ENCODE results near the gene KLHL2.
A peak's percentile ranks its signal among the peaks of the same experiment; 100 is the strongest.
"Not testable (repeated sequence)": the region's sequence is repeated elsewhere in the genome, so short reads cannot be mapped to it uniquely, and the experiment has no call there.

Gene KLHL2

DNA sequence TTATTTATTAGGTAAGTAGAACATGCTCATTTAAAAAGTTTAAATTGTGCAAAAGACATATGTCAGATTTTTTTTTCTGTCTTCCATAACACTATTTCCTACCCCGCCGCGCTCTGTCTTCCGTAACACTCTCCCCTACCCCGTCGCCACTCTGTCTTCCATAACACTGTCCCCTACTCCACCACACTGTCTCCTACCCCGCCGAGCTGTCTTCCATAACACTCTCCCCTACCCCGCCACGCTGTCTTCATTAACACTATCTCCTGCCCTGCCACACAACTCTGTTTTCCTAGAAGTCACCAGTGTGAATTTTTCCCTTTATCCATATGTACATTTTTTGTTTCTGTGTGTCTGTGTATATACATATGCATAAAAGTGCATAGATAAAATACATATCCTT, 124.5 kb downstream of the KLHL2 start:
- DNase-seq: no peak

GRCh38 chr4:165332502-165332901, 125.1 kb downstream of the KLHL2 start:
- no peak for DNase-seq

GRCh38 chr4:165335163-165335703, 127.9 kb downstream of the KLHL2 start:
- DNase-seq: no peak

- no peak for DNase-seq
These were observed 129.4 kb downstream of the KLHL2 start for GRCh38 chr4:165336743-165337142.

- DNase-seq: not testable (repeated sequence)
These were observed 135.0 kb downstream of the KLHL2 start for GRCh38 chr4:165342340-165342739.

- DNase-seq: peak; percentile 33
These were observed 136.2 kb downstream of the KLHL2 start for GRCh38 chr4:165343353-165344191.

DNA sequence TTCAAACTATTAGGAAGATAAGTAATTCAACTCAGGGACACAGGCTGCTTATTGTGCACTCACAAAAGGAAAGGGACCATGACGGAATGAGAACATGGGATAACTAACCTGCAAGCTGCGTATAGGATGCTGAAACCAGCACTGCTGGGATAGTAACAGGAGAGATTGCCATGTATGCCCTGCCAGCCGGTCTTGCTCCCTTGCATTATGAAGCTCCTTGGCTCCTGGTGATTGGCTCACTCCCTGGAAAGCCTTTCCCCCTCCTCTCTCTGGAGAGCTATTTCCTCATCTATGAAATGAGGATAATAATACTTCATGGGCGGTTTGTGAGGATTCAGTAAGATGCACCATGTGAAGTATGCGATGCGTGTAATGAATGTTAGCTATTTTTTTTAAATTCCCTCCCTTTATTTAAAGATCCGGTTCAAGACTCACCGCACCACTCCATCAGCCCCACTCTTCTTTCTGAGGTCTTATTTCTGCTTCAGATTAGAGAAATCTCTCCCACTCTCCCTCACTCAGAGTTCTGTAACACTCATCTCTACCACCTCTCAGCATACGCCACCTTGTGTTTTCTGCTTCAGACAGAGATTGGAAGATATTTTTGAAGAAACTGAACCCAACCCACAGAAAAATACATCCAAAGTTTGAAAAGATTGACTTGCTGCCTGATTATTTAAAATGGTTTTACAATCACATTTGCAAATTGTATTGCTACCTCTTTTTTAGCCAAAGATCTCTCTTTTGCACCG, 138.5 kb downstream of the KLHL2 start:
- DNase-seq: no peak

- no peak for DNase-seq
These were observed 140.5 kb downstream of the KLHL2 start for GRCh38 chr4:165347647-165348569.

DNA sequence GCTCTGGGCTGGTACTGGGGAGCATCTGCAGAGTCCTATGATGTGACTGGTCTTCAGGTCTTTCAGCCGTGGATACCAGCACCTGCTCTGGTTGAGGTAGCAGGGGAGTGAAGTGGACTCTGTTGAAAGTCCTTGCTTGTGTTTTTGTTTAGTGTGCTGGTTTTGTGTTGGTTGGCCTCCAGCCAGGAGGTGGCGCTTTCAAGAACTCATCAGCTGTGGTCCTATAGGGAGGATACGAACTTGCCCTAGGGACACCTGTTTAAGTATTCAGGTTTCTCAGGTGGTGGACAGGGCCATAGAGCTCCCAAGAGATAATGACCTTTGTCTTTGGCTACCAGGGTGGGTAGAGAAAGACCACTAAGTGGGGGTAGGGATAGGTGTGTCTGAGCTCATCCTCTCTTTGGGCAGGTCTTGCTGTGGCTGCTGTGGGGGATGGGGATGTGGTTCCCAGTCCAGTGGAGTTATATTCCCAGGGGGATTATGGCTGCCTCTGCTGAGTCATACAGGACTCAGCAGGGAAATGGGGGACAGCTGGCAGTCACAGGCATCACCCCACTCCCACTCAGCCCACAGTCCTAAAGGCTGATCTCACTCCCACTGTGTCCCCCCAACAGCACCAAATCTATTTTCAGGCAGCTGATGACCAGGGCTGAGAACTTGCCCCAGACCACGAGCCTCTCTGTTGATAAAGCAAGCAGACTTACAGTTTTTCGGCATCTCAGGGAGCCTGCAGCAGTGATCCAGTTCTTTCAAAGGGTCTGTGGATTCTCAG, 144.2 kb downstream of the KLHL2 start:
- DNase-seq: no peak

GRCh38 chr4:165355900-165356300, 148.5 kb downstream of the KLHL2 start:
- no peak for DNase-seq

- DNase-seq: no peak
These were observed 152.1 kb downstream of the KLHL2 start for GRCh38 chr4:165359506-165359905.

DNA sequence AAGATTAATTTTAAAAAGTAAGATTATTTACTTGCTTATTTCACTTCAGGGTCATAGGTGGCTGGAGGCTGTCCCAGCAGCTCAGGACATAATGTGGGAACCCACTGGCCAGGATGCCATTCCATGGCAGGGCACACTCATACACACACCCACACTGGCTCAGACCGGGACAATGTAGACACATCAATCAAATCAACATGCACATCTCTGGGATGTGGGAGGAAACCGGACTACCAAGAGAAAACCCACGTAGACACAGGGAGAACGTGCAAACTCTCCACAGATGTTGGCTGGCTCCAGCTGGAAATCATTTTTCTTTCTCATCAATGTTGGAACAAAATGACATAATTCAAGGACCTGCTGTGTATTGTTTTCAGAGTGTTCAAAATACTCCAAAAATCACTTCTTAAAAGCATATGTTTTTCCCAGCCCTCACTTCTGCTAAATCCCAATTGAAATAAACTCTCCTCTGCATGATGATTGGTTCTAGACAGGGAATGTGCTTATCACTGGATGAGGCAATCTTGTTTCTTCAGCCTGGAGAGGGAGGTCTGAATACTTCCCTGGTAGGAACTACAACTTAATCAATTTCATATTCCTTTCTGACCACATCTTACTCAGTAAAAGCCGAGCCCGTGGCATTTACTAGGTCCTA, 152.8 kb downstream of the KLHL2 start:
- no peak for DNase-seq

- DNase-seq: no peak
These were observed 153.8 kb downstream of the KLHL2 start for GRCh38 chr4:165360985-165361670.

GRCh38 chr4:165361810-165362209, 154.4 kb downstream of the KLHL2 start:
- DNase-seq: no peak

DNA sequence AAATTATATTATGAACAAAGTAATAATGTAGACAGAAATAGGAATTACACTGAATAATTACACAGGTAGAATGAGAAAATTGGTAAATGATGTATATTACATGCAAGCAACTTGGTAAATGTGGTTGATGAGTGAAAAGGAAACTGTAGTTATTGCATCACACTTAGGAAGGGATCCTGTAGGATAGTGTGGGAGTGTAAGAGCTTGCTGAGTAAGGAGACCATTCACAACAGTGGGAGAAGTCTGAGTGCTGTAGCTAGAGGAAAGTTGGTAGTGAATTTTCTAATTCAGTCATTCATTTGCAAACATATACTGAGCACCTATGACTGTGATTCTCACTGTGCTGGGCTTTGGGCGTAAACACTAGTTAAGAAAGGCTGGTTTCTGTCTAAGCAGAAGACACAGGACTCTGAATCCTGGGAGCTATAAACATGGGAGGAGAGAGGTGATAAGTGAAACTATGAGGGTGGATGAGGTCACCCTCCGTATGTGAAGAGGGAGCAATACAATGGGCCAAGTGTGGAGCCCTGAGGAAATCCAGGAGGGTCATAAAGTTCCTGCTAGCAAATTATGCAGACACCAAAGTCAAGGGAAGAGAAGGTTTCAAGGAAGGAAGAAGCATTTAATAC, 157.2 kb downstream of the KLHL2 start:
- DNase-seq: no peak

GRCh38 chr4:165367040-165367439, 159.7 kb downstream of the KLHL2 start:
- DNase-seq: no peak

- no peak for DNase-seq
These were observed 160.8 kb downstream of the KLHL2 start for GRCh38 chr4:165368114-165368513.

DNA sequence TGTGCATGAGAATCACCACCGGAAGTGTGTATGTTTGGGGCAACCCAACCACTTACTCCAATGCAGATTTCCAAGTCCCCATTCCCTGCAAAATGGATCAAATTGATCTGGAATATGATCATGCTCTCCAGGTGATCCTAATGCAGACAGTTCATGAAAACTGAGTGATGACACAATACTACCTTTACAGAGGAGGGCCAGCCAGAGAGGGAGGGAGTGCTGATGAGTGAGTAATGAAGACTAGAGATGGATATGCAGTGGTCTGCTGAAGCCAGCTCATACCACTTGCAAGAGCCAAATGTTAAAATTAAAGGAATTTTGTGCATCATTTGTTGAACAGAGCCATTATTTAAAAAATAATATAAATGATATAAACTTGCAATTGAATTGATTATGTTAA, 161.2 kb downstream of the KLHL2 start:
- no peak for DNase-seq

- no peak for DNase-seq
These were observed 162.2 kb downstream of the KLHL2 start for GRCh38 chr4:165369522-165369921.

GRCh38 chr4:165370530-165370929, 163.2 kb downstream of the KLHL2 start:
- DNase-seq: no peak
